GM18508 (cell line): ENCODE measurements around the gene TARS2.
A peak's percentile ranks its signal among the peaks of the same experiment; 100 is the strongest.

ENCODE experiments used
- ATAC-seq: cut with Tn5 transposase; IDR thresholded peaks from one replicate; pipeline ENCODE4 v1.9.1; 2021; ENCODE audit warnings: moderate number of reproducible peaks; ENCODE audit not compliant: insufficient read depth, unreplicated experiment

Gene TARS2

GRCh38 chr1:150507912-150508864 is 21.0 kb downstream of the TARS2 start, which contains the start of gene ECM1:
TSS of gene ECM1 (plus strand) at chr1:150508109. CDS start at chr1:150508210, 101 bp downstream.
- no peak for ATAC-seq

GRCh38 chr1:150508982-150509381 is 21.8 kb downstream of the TARS2 start:
- no peak for ATAC-seq

- no peak for ATAC-seq
These were observed 24.3 kb downstream of the TARS2 start for GRCh38 chr1:150511551-150511950.

- ATAC-seq = no peak
These were observed 24.9 kb downstream of the TARS2 start for GRCh38 chr1:150511985-150512660.

- ATAC-seq = no peak
These were observed 25.6 kb downstream of the TARS2 start for GRCh38 chr1:150512846-150513245.

GRCh38 chr1:150513351-150513791 is 26.2 kb downstream of the TARS2 start:
- no peak for ATAC-seq

GRCh38 chr1:150514260-150514659 is 27.0 kb downstream of the TARS2 start:
- no peak for ATAC-seq

- no peak for ATAC-seq
These were observed 27.7 kb downstream of the TARS2 start for GRCh38 chr1:150514913-150515327.

GRCh38 chr1:150515328-150516049 is 28.3 kb downstream of the TARS2 start, which contains the start of gene FALEC:
TSS of gene FALEC (plus strand) at chr1:150515752.
- ATAC-seq = peak; percentile 55

- no peak for ATAC-seq
These were observed 28.9 kb downstream of the TARS2 start for GRCh38 chr1:150516050-150516591.

- ATAC-seq = no peak
These were observed 29.4 kb downstream of the TARS2 start for GRCh38 chr1:150516616-150517015.

GRCh38 chr1:150521196-150521968 is 34.2 kb downstream of the TARS2 start:
- ATAC-seq = no peak

GRCh38 chr1:150525348-150525747 is 38.1 kb downstream of the TARS2 start:
- no peak for ATAC-seq

- no peak for ATAC-seq
These were observed 41.0 kb downstream of the TARS2 start for GRCh38 chr1:150528196-150528595.

- ATAC-seq = no peak
These were observed 41.8 kb downstream of the TARS2 start for GRCh38 chr1:150529017-150529416.

- no peak for ATAC-seq
These were observed 43.4 kb downstream of the TARS2 start for GRCh38 chr1:150530491-150531159.

GRCh38 chr1:150532860-150533259 is 45.6 kb downstream of the TARS2 start:
- ATAC-seq = no peak

GRCh38 chr1:150534002-150534401 is 46.8 kb downstream of the TARS2 start:
- ATAC-seq = no peak
